Effector CD8-positive, alpha-beta T cell (primary cell): Measurements from ENCODE around the gene PCDHA8.
"Not testable (repeated sequence)": the region's sequence is repeated elsewhere in the genome, so short reads cannot be mapped to it uniquely, and the experiment has no call there.

Source experiments
- DNase-seq: peaks from one replicate; lab custom pipeline; 2025; lab: John Stamatoyannopoulos, UW
- total RNA-seq, 4 experiments: gene quantifications; one replicate each; lab custom pipeline; 2026; lab: John Stamatoyannopoulos, UW

PCDHA8 gene
- 0 reads per million in 4 experiments for total RNA-seq

DNA sequence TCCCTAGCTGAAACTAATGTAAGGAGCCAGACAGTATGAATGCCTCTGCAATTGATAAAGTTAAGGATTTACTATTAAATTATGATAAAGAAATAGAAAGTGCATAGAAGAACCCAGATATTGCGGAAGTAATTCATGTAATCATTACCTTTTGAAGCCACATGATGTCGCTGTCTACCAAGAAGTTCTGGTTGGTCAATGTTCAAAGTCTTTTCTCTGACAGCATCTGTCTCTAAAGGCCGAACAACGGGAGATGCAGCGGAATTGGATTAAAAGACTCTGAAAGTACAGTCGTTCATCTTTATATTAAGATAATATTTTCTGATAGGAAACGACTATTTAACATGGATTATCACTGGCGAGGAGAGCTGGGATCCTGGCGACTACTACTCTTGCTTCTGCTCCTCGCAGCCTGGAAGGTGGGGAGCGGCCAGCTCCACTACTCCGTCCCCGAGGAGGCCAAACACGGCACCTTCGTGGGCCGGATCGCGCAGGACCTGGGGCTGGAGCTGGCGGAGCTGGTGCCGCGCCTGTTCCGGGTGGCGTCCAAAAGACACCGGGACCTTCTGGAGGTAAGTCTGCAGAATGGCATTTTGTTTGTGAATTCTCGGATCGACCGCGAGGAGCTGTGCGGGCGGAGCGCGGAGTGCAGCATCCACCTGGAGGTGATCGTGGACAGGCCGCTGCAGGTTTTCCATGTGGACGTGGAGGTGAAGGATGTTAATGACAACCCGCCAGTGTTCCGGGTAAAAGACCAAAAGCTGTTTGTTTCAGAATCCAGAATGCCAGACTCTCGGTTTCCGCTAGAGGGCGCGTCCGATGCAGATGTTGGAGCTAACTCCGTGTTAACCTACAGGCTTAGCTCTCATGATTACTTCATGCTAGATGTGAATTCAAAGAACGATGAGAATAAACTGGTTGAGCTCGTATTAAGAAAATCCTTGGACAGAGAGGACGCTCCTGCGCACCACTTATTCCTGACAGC, at the start of gene PCDHA8:
Gene PCDHA8, plus strand, starts transcription at position 210 of the 985 bp plus-strand sequence. Its CDS starts 135 bp downstream, at position 345.
- DNase-seq, result no peak

GRCh38 chr5:140794595-140795258, 46.3 kb upstream of the PCDHA8 start, which contains the start of gene PCDHA2:
Gene PCDHA2, plus strand, starts transcription at chr5:140794852.
- no peak for DNase-seq

GRCh38 chr5:140795259-140795641, 45.7 kb upstream of the PCDHA8 start:
- DNase-seq, result no peak

DNA sequence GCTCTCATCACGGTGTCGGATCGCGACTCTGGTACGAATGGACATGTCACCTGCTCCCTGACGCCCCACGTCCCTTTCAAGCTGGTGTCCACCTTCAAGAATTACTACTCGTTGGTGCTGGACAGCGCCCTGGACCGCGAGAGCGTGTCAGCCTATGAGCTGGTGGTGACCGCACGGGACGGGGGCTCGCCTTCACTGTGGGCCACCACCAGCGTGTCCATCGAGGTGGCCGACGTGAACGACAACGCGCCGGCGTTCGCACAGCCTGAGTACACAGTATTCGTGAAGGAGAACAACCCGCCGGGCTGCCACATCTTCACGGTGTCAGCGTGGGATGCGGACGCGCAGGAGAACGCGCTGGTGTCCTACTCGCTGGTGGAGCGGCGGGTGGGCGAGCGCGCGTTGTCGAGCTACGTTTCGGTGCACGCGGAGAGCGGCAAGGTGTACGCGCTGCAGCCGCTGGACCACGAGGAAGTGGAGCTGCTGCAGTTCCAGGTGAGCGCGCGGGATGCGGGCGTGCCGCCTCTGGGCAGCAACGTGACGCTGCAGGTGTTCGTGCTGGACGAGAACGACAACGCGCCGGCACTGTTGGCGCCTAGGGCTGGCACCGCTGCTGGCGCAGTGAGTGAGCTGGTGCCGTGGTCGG, 44.8 kb upstream of the PCDHA8 start:
- DNase-seq, result not testable (repeated sequence)

DNA sequence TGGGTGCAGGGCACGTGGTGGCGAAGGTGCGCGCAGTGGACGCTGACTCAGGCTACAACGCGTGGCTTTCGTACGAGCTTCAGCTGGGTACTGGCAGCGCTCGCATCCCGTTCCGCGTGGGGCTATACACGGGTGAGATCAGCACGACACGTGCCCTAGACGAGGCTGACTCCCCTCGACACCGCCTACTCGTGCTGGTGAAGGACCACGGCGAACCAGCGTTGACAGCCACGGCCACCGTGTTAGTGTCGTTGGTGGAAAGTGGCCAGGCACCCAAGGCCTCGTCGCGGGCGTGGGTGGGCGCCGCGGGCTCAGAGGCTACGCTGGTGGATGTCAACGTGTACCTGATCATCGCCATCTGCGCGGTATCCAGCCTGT, 44.3 kb upstream of the PCDHA8 start:
- no peak for DNase-seq

DNA sequence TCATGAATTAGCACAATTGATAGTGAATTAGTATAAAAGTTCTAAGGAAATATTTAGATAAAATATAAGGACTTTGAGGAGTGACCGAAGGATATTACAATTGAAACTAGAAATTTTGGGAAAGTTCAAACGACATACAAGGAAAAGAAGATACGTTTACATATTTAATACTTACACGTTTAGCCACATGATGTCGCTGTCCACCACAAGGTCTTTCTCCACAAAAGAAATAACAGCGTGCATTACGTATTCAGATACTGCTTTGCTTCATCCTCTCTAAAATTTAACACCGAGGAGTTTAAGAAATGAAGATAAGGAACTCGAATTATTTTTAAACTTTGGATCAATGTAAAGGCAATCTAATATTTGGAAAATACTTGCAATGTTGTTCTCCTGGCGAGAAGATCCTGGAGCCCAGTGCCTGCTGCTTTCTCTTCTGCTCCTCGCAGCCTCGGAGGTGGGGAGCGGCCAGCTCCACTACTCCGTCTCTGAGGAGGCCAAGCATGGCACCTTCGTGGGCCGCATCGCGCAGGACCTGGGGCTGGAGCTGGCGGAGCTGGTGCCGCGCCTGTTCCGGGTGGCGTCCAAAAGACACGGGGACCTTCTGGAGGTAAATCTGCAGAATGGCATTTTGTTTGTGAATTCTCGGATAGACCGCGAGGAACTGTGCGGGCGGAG, 40.0 kb upstream of the PCDHA8 start, which contains the start of gene PCDHA3:
Gene PCDHA3, plus strand, starts transcription at position 242 of the 678 bp plus-strand sequence.
- no peak for DNase-seq

DNA sequence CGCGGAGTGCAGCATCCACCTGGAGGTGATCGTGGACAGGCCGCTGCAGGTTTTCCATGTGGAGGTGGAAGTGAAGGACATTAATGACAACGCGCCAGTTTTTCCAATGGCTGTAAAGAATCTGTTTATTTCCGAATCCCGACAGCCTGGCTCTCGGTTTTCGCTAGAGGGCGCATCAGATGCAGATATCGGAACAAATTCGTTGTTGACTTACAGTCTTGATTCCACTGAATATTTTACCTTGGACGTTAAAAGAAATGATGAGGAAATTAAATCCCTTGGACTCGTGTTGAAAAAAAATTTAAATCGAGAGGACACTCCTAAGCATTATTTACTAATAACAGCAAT, 39.5 kb upstream of the PCDHA8 start:
- no peak for DNase-seq

DNA sequence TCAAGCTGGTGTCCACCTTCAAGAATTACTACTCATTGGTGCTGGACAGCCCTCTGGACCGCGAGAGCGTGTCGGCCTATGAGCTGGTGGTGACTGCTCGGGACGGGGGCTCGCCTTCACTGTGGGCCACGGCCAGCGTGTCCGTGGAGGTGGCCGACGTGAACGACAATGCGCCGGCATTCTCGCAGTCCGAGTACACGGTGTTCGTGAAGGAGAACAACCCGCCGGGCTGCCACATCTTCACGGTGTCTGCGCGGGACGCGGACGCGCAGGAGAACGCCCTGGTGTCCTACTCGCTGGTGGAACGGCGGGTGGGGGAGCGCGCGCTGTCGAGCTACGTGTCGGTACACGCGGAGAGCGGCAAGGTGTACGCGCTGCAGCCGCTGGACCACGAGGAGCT, 38.6 kb upstream of the PCDHA8 start:
- not testable (repeated sequence) for DNase-seq

DNA sequence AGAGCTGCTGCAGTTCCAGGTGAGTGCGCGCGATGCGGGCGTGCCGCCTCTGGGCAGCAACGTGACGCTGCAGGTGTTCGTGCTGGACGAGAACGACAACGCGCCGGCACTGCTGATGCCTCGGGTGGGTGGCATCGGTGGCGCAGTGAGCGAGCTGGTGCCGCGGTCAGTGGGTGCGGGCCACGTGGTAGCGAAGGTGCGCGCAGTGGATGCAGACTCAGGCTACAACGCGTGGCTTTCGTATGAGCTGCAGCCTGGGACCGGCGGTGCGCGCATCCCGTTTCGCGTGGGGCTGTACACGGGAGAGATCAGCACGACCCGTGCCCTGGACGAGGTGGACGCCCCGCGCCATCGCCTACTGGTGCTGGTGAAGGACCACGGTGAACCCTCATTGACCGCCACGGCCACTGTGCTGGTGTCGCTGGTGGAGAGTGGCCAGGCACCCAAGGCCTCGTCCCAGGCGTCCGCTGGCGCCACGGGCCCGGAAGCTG, 38.2 kb upstream of the PCDHA8 start:
- DNase-seq, result no peak

- DNase-seq, result no peak
These were observed 33.9 kb upstream of the PCDHA8 start, which contains the start of gene PCDHA4 for GRCh38 chr5:140806834-140807775. Gene PCDHA4, plus strand, starts transcription at chr5:140807068.

- not testable (repeated sequence) for DNase-seq
These were observed 32.6 kb upstream of the PCDHA8 start for GRCh38 chr5:140808241-140808888.

- DNase-seq, result no peak
These were observed 32.1 kb upstream of the PCDHA8 start for GRCh38 chr5:140808889-140809291.

DNA sequence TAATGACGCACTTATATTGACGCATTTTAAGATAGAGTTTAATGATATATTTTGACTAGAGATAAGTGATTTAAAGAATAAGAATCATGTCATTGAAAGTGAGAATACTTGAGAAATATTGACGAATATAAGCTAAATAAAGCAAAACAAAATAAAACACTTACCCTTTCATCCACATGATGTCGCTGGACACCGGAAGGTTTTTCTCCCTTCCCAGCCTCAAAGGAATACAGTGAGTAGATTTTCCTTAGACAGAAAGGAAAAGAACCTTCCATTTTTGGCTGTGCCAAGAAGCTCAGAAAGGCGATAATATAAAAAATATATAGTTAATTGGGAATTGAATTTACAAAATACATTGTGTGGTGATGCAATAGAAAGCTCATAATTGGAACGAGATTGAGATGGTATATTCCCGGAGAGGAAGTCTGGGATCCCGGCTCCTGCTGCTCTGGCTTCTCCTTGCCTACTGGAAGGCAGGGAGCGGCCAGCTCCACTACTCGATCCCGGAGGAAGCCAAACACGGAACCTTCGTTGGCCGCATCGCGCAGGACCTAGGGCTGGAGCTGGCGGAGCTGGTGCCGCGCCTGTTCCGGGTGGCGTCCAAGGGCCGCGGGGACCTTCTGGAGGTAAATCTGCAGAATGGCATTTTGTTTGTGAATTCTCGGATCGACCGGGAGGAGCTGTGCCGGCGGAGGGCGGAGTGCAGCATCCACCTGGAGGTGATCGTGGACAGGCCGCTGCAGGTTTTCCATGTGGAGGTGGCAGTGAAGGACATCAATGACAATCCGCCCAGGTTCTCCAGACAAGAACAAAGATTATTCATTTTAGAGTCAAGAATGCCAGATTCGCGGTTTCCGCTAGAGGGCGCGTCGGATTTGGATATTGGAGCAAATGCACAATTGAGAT, 19.4 kb upstream of the PCDHA8 start, which contains the start of gene PCDHA5:
Gene PCDHA5, plus strand, starts transcription at position 239 of the 906 bp plus-strand sequence.
- no peak for DNase-seq

GRCh38 chr5:140822281-140822629, 18.7 kb upstream of the PCDHA8 start:
- no peak for DNase-seq

DNA sequence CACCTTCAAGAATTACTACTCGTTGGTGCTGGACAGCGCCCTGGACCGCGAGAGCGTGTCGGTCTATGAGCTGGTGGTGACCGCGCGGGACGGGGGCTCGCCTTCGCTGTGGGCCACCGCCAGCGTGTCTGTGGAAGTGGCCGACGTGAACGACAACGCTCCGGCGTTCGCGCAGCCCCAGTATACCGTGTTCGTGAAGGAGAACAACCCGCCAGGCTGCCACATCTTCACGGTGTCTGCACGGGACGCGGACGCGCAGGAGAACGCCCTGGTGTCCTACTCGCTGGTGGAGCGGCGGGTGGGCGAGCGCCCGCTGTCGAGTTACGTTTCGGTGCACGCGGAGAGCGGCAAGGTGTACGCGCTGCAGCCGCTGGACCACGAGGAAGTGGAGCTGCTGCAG, 18.0 kb upstream of the PCDHA8 start:
- DNase-seq, result not testable (repeated sequence)

DNA sequence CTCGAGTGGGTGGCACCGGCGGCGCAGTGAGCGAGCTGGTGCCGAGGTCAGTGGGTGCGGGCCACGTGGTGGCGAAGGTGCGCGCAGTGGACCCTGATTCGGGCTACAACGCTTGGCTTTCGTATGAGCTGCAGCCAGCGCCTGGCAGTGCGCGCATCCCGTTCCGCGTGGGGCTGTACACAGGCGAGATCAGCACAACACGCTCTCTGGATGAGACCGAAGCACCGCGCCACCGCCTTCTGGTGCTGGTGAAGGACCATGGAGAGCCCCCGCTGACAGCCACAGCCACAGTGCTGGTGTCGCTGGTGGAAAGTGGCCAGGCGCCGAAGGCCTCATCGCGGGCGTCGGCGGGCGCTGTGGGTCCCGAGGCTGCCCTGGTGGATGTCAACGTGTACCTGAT, 17.5 kb upstream of the PCDHA8 start:
- no peak for DNase-seq

GRCh38 chr5:140827704-140828361, 13.2 kb upstream of the PCDHA8 start, which contains the start of gene PCDHA6:
Gene PCDHA6, plus strand, starts transcription at chr5:140827960. Its CDS starts 132 bp downstream, at chr5:140828092.
- DNase-seq, result no peak

DNA sequence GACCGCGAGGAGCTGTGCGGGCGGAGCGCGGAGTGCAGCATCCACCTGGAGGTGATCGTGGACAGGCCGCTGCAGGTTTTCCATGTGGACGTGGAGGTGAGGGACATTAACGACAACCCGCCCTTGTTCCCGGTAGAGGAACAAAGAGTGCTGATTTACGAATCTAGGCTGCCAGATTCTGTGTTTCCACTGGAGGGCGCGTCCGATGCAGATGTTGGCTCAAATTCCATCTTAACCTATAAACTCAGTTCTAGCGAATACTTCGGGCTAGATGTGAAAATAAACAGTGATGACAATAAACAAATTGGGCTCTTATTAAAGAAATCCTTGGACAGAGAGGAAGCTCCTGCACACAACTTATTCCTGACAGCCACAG, 12.6 kb upstream of the PCDHA8 start:
- no peak for DNase-seq
